Astrocyte of the cerebellum (primary cell): Measurements from ENCODE around the gene NTNG2.

Experiments
- DNase-seq: peaks from one replicate; pipeline ENCODE4 v3.0.0-alpha.2; 2011; ENCODE audit warnings: low read depth
- H3K4me3 ChIP-seq: 2 replicates; pipeline ENCODE4 v1.5.1; 2011; ENCODE audit warnings: mild to moderate bottlenecking, low read depth, low read length, moderate library complexity
- in situ Hi-C: cut with HindIII; loops from 2 replicates; pipeline ENCODE4 v1.10.0; 2017; ENCODE audit warnings: low sequenced_read_pairs
- TF ChIP-seq, protein P1 (sequence below): IDR thresholded peaks from 2 replicates; pipeline ENCODE4 v1.5.1; 2012; ENCODE audit warnings: low read length, low read depth, moderate library complexity, mild to moderate bottlenecking; ENCODE audit errors: missing control alignments

NTNG2 gene

DNA sequence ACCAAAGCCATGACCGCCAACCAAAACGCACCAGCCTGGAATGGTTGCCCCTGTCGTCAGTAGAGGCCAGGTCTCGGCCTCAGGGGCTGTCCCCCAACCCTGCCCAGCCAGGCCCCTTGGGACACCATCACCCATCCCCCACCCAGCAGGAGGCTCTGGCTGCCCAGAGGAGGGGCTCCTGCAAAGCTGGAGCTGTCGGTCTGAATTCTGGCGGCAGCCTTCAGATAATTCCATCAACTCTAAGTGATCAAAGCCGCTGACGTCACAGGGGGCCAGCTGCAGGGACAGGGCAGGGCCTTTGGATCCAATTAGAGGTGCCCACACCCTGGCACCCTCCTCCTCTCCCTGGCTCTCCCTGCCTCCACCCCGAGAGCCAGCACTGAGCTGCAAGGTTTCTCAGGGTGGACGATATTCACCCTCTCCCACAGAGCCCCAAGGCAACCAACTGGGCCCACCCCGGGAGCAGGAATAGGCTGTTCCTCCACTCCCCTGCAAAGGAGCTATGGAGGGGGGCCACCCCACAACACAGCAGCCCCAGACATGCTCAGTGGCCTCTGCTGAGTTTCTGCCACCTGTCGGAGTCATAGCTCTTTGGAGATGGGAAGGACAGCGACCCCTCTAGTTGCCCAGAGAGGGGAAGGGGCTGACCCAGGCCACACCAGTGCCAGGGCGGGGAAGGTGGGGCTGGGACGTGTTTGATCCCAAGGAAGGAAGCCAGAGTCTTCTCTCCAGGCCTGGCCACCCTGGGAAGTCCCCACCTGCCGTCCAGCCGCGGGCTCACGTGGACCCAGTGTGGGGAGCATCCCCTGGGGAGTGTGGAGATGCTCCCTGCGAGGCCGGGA, 78.4 kb downstream of the NTNG2 start:
- no peak for DNase-seq
- in situ Hi-C loops, result loop anchor here (5.0 to 10.0 kb wide), 2 partner anchors 88 to 465 kb away; no protein-coding TSS in a partner anchor
- no peak overlapping the region for H3K4me3 ChIP-seq
- TF ChIP-seq, protein P1, sequence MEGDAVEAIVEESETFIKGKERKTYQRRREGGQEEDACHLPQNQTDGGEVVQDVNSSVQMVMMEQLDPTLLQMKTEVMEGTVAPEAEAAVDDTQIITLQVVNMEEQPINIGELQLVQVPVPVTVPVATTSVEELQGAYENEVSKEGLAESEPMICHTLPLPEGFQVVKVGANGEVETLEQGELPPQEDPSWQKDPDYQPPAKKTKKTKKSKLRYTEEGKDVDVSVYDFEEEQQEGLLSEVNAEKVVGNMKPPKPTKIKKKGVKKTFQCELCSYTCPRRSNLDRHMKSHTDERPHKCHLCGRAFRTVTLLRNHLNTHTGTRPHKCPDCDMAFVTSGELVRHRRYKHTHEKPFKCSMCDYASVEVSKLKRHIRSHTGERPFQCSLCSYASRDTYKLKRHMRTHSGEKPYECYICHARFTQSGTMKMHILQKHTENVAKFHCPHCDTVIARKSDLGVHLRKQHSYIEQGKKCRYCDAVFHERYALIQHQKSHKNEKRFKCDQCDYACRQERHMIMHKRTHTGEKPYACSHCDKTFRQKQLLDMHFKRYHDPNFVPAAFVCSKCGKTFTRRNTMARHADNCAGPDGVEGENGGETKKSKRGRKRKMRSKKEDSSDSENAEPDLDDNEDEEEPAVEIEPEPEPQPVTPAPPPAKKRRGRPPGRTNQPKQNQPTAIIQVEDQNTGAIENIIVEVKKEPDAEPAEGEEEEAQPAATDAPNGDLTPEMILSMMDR, result no peak

DNA sequence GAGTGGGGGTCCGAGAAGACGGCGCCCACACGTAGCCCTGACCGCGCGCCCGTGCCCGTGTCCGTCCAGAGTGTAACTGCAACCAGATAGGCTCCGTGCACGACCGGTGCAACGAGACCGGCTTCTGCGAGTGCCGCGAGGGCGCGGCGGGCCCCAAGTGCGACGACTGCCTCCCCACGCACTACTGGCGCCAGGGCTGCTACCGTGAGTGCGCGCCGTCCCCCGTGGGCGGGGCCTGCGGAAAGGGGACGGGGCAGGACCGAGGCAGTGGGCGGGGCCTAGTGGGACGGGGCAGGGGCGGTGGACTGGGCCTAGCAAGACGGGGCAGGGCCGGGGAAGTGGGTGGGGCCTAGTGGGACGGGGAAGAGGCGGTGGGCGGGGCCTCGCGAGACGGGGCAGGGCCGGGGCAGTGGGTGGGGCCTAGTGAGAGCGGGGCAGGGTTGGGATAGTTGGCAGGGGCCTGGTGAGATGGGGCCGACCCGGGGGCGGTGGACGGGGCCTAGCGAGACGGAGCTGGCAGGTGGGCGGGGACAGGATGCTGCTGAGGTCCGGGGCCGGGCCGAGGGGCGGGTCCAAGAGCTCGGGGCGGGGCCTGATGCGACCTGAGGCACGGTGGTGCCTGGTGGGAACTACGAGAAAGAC, 79.1 kb downstream of the NTNG2 start:
- TF ChIP-seq, protein P1, result no peak
- in situ Hi-C loops, result no loop called here

DNA sequence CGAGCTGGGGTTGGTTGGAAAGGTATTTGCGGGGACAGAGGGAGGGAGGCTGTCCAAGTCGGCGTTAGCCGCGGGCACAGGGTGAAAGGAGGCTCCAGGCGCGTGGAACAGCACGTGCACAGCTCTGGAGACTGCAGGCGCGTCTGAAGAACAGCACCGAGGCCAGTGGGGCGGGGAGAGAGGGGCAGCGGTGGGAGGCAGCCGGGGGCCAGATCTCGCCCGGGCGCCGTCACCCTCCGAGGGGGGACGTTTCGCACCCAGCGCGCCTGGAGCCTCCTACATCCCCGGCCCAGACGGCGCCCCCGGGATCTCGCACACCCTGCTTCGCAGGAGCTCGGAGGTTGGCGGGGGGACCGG, 79.6 kb downstream of the NTNG2 start:
- H3K4me3 ChIP-seq, result peak overlapping the region; percentile 42
- TF ChIP-seq, protein P1, result no peak
- in situ Hi-C loops, result no loop called here
- DNase-seq, result no peak

More for the DNA sequence above, 79.1 kb downstream of the NTNG2 start:
- DNase-seq, result peak; percentile 15
- H3K4me3 ChIP-seq, result peak overlapping the region; percentile 42

DNA sequence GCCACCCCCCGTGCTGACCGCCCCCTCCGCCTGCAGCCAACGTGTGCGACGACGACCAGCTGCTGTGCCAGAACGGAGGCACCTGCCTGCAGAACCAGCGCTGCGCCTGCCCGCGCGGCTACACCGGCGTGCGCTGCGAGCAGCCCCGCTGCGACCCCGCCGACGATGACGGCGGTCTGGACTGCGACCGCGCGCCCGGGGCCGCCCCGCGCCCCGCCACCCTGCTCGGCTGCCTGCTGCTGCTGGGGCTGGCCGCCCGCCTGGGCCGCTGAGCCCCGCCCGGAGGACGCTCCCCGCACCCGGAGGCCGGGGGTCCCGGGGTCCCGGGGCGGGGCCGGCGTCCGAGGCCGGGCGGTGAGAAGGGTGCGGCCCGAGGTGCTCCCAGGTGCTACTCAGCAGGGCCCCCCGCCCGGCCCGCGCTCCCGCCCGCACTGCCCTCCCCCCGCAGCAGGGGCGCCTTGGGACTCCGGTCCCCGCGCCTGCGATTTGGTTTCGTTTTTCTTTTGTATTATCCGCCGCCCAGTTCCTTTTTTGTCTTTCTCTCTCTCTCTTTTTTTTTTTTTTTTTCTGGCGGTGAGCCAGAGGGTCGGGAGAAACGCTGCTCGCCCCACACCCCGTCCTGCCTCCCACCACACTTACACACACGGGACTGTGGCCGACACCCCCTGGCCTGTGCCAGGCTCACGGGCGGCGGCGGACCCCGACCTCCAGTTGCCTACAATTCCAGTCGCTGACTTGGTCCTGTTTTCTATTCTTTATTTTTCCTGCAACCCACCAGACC, 80.2 kb downstream of the NTNG2 start:
- in situ Hi-C loops, result no loop called here
- DNase-seq, result no peak

DNA sequence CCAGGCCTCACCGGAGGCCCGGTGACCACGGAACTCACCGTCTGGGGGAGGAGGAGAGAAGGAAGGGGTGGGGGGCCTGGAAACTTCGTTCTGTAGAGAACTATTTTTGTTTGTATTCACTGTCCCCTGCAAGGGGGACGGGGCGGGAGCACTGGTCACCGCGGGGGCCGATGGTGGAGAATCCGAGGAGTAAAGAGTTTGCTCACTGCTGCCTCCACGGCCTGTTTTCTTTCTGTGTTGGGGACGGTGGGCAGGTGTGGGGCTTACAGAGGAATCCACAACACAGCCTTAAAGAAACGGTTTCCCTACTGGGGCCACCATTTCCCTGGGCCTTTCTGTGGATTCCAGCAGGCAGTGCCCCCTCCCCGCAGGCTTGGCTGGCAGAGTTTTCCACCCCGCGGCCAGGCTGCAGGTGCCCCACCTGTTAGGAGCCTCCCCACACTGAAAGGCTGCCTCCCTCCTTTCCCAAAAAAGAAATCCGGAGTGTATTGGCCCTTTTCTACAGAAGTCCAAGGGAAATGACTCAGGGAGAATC, 80.8 kb downstream of the NTNG2 start:
- in situ Hi-C loops, result no loop called here
- DNase-seq, result no peak

More for the DNA sequence above, 80.2 kb downstream of the NTNG2 start:
- TF ChIP-seq, protein P1, result no peak
- H3K4me3 ChIP-seq, result peak overlapping the region; percentile 42

More for the DNA sequence above, 80.8 kb downstream of the NTNG2 start:
- TF ChIP-seq, protein P1, result peak; percentile 17
- peak overlapping the region; percentile 42 for H3K4me3 ChIP-seq
